ENCODE results near the gene ZNF519.

Gene ZNF519

GRCh38 chr18:14122097-14122496 lies 10.1 kb downstream of the ZNF519 start:
- H3K27me3 ChIP-seq (ENCODE audit: insufficient read depth, low read depth, severe bottlenecking), result no peaks in the 10 kb centered on the region
- H3K27ac ChIP-seq, result no peak overlapping the region
- no peak for DNase-seq
- no peak overlapping the region for H3K4me3 ChIP-seq (ENCODE audit: low read depth, low read length)
- no peaks in the 10 kb centered on the region; the same call in 1 of the 2 replicates for H3K36me3 ChIP-seq
- H3K9me3 ChIP-seq (ENCODE audit: severe bottlenecking), result no peaks in the 10 kb centered on the region
- TF ChIP-seq, protein P1, sequence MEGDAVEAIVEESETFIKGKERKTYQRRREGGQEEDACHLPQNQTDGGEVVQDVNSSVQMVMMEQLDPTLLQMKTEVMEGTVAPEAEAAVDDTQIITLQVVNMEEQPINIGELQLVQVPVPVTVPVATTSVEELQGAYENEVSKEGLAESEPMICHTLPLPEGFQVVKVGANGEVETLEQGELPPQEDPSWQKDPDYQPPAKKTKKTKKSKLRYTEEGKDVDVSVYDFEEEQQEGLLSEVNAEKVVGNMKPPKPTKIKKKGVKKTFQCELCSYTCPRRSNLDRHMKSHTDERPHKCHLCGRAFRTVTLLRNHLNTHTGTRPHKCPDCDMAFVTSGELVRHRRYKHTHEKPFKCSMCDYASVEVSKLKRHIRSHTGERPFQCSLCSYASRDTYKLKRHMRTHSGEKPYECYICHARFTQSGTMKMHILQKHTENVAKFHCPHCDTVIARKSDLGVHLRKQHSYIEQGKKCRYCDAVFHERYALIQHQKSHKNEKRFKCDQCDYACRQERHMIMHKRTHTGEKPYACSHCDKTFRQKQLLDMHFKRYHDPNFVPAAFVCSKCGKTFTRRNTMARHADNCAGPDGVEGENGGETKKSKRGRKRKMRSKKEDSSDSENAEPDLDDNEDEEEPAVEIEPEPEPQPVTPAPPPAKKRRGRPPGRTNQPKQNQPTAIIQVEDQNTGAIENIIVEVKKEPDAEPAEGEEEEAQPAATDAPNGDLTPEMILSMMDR (IDR thresholded peaks at IDR 0.05; ENCODE audit: low read depth, low read length), result no peak

DNA sequence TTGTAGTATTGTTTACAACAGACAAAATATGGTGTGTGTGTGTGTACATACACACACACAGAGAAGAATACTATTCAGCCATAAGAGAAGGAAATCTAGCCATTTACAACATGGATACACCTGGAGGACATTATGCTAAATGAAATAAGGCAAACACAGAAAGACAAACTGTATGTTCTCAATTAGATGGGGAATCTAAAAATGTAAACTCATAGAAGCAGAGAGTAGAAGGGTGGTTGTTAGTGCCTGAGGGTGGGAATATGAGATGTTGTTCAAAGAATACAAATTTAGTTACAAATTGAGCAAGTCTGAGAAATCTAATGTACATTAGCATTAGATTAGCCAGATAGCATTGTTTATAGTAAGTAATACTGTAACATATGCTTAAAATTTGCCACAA lies 11.3 kb downstream of the ZNF519 start:
- Histone ChIP-seq H3K27me3 (ENCODE audit: insufficient read depth, low read depth, severe bottlenecking) (no peaks in the 10 kb centered on the region), H3K36me3 (no peaks in the 10 kb centered on the region; the same call in 1 of the 2 replicates), H3K9me3 (ENCODE audit: severe bottlenecking) (peaks cover 5% of the 10 kb centered on the region), H3K27ac (no peak overlapping the region), H3K4me3 (ENCODE audit: low read depth, low read length) (no peak overlapping the region)
- TF ChIP-seq, protein P1 (IDR thresholded peaks at IDR 0.05; ENCODE audit: low read depth, low read length), result no peak
- no peak for DNase-seq

DNA sequence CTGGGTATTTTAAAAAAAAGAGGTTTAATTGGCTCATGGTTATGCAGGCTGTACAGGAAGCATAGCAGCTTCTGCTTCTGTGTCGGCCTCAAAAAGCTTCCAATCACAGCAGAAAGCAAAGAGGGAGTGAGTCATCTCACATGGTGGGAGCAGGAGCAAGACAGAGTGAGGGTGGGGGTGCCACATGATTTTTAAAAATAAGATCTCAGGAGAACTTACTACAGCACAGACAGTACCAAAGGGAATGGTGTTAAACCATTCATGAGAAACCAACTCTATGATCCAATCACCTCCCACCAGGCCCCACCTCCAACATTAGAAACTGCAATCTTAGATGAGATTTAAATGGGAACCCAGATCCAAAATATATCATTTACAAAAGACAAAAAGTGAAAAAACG lies 14.6 kb downstream of the ZNF519 start:
- no peaks in the 10 kb centered on the region for H3K27me3 ChIP-seq (ENCODE audit: insufficient read depth, low read depth, severe bottlenecking)
- no peaks in the 10 kb centered on the region for H3K36me3 ChIP-seq
- DNase-seq, result no peak
- no peak overlapping the region for H3K4me3 ChIP-seq (ENCODE audit: low read depth, low read length)
- TF ChIP-seq, protein P1 (IDR thresholded peaks at IDR 0.05; ENCODE audit: low read depth, low read length), result no peak
- no peak overlapping the region for H3K27ac ChIP-seq
- peaks cover 5% of the 10 kb centered on the region for H3K9me3 ChIP-seq (ENCODE audit: severe bottlenecking)

DNA sequence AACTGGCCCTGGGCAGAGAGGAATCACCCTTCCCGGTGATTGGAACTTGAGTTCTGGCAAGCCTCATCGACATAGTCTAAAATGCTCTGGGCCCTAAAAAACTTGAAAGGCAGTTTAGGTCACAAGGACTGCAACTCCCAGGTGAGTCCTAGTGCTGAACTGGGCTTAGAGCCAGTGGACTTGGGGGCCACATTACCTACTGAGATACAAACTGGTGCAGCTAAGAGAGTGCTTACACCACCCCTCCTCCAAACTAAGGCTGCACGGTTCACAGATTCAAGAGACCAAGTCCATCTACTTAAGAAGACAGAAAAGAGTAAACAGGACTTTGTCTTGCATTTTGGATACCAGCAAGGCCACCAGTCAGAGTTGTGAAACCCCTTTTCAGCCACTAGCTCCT lies 25.3 kb downstream of the ZNF519 start:
- TF ChIP-seq, protein P1 (IDR thresholded peaks at IDR 0.05; ENCODE audit: low read depth, low read length), result no peak
- Histone ChIP-seq H3K36me3 (no peaks in the 10 kb centered on the region; the same call in 1 of the 2 replicates), H3K9me3 (ENCODE audit: severe bottlenecking) (peaks cover 13% of the 10 kb centered on the region), H3K4me3 (ENCODE audit: low read depth, low read length) (no peak overlapping the region), H3K27me3 (ENCODE audit: insufficient read depth, low read depth, severe bottlenecking) (no peaks in the 10 kb centered on the region), H3K27ac (no peak overlapping the region)
- DNase-seq, result no peak

DNA sequence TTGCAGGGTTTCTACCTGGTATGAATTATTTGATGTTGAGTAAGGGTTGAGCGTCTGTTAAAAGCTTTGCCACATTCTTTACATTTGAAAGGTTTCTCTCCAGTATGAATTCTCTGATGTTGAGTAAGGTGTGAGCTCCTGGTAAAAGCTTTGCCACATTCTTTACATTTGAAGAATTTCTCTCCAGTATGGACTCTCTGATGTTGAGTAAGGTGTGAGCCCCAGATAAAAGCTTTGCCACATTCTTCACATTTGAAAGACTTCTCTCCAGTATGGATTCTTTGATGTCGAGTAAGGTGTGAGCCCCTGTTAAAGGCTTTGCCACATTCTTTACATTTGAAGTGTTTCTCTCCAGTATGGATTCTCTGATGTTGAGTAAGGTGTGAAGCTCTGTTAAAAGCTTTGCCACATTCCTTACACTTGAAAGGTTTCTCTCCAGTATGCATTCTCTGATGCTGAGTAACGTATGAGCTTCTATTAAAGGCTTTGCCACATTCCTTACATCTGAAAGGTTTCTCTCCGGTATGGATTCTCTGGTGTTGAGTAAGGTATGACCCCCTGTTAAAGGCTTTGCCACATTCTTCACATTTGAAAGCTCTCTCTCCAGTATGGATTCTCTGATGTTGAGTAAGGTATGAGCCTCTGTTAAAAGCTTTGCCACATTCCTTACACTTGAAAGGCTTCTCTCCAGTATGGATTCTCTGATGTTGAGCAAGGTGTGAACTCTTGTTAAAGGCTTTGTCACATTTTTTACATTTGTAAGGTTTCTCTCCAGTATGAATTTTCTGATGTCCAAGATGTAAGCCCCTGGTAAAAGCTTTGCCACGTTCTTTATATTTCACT lies 27.1 kb downstream of the ZNF519 start:
- no peaks in the 10 kb centered on the region; the same call in none of the 2 replicates for H3K36me3 ChIP-seq
- H3K27me3 ChIP-seq (ENCODE audit: insufficient read depth, low read depth, severe bottlenecking), result no peaks in the 10 kb centered on the region
- no peak overlapping the region for H3K4me3 ChIP-seq (ENCODE audit: low read depth, low read length)
- TF ChIP-seq, protein P1 (IDR thresholded peaks at IDR 0.05; ENCODE audit: low read depth, low read length), result no peak
- no peak for DNase-seq
- H3K27ac ChIP-seq, result no peak overlapping the region
- H3K9me3 ChIP-seq (ENCODE audit: severe bottlenecking), result peaks cover 13% of the 10 kb centered on the region

Measured in WERI-Rb-1 (cell line).